ENCODE data around the gene SLPI.

SLPI gene

GRCh38 chr20:45283551-45284057 is 29.2 kb upstream of the SLPI start:
- H4K20me1 ChIP-seq (ENCODE audit: control insufficient read depth, insufficient read depth, low read depth, low read length) = no peaks in the 10 kb centered on the region
- no peaks in the 10 kb centered on the region for H3K9me3 ChIP-seq (ENCODE audit: control insufficient read depth, insufficient read depth, low read length)
- no peak overlapping the region for H3K4me3 ChIP-seq (ENCODE audit: low read length)
- no peaks in the 10 kb centered on the region for H3K36me3 ChIP-seq (ENCODE audit: control insufficient read depth, low read length)
- no peak overlapping the region for H3K27ac ChIP-seq (ENCODE audit: low read depth, low read length)
- H3K27me3 ChIP-seq (ENCODE audit: control insufficient read depth, low read length) = peaks cover 7% of the 10 kb centered on the region; the same call in 1 of the 2 replicates
- peaks cover 13% of the 10 kb centered on the region for H3K4me1 ChIP-seq (ENCODE audit: control insufficient read depth, low read length)
- no peaks in the 10 kb centered on the region for H3F3A ChIP-seq (ENCODE audit: control insufficient read depth, insufficient read depth)
- no peak for TF ChIP-seq EZH2phosphoT487 (IDR thresholded peaks at IDR 0.05; ENCODE audit: borderline replicate concordance, low read length)
- no peak for TF ChIP-seq CTCF (IDR thresholded peaks at IDR 0.05; ENCODE audit: low read depth, low read length, poor library complexity, severe bottlenecking)
- H3K9me2 ChIP-seq (replicated peaks; ENCODE audit: control insufficient read depth, low read length) = no peaks in the 10 kb centered on the region
- no peak overlapping the region for H3K4me2 ChIP-seq (ENCODE audit: low read length)
- no peaks in the 10 kb centered on the region for H3K79me2 ChIP-seq (ENCODE audit: control insufficient read depth, low read length)

DNA sequence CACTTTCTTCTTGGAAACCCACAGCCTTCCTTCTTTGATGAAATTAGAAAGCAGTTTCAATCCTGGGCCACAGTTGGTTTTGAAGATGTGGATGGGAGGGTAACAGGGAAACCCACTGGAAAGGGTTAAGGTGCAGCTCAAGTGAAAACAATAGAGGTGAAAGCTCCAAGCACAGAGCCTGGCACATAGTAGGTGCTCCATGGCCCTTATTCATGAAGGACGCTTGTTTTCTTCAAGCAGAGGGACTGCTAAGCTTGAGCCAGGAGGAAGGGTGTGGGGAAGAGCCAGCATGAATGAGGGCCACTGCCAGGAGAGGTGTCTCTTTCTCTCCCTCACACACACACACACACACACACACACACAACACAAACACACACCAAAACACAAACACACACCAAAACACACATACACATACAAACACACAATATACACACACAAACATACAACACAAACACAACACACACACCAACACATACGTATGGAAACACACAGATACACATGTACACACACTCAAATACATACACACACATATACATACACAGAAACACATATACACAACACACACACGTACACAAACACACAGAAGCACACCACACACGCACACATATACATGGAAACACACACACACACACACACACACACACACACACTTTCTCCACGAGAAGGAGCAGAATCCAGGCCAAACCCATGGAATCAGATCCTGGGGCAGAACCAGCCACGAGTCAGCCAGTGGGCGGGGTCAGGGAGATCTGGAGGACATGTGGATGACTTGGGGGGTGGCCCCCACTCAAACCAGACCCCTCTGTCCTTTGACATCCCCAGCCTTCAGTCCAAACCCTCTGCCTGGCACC is 28.6 kb upstream of the SLPI start:
- H3K27ac ChIP-seq (ENCODE audit: low read depth, low read length) = no peak overlapping the region
- H3K4me3 ChIP-seq (ENCODE audit: low read length) = no peak overlapping the region
- H3K36me3 ChIP-seq (ENCODE audit: control insufficient read depth, low read length) = no peaks in the 10 kb centered on the region
- no peaks in the 10 kb centered on the region for H3K9me2 ChIP-seq (replicated peaks; ENCODE audit: control insufficient read depth, low read length)
- H3K27me3 ChIP-seq (ENCODE audit: control insufficient read depth, low read length) = peaks cover 7% of the 10 kb centered on the region; the same call in 1 of the 2 replicates
- H4K20me1 ChIP-seq (ENCODE audit: control insufficient read depth, insufficient read depth, low read depth, low read length) = no peaks in the 10 kb centered on the region
- H3K9me3 ChIP-seq (ENCODE audit: control insufficient read depth, insufficient read depth, low read length) = no peaks in the 10 kb centered on the region
- TF ChIP-seq CTCF (IDR thresholded peaks at IDR 0.05; ENCODE audit: low read depth, low read length, poor library complexity, severe bottlenecking) (no peak), EZH2phosphoT487 (IDR thresholded peaks at IDR 0.05; ENCODE audit: borderline replicate concordance, low read length) (no peak)
- no peaks in the 10 kb centered on the region for H3F3A ChIP-seq (ENCODE audit: control insufficient read depth, insufficient read depth)
- H3K4me2 ChIP-seq (ENCODE audit: low read length) = no peak overlapping the region; the same call in 1 of the 2 replicates
- H3K4me1 ChIP-seq (ENCODE audit: control insufficient read depth, low read length) = peaks cover 13% of the 10 kb centered on the region
- no peaks in the 10 kb centered on the region for H3K79me2 ChIP-seq (ENCODE audit: control insufficient read depth, low read length)

GRCh38 chr20:45279992-45280391 is 25.6 kb upstream of the SLPI start:
- Histone ChIP-seq H3K9me3 (ENCODE audit: control insufficient read depth, insufficient read depth, low read length) (no peaks in the 10 kb centered on the region), H3K4me3 (ENCODE audit: low read length) (no peak overlapping the region), H3K9me2 (replicated peaks; ENCODE audit: control insufficient read depth, low read length) (no peaks in the 10 kb centered on the region), H3K79me2 (ENCODE audit: control insufficient read depth, low read length) (no peaks in the 10 kb centered on the region), H3K4me2 (ENCODE audit: low read length) (no peak overlapping the region), H3K27ac (ENCODE audit: low read depth, low read length) (no peak overlapping the region), H3F3A (ENCODE audit: control insufficient read depth, insufficient read depth) (no peaks in the 10 kb centered on the region), H3K36me3 (ENCODE audit: control insufficient read depth, low read length) (no peaks in the 10 kb centered on the region), H4K20me1 (ENCODE audit: control insufficient read depth, insufficient read depth, low read depth, low read length) (no peaks in the 10 kb centered on the region), H3K27me3 (ENCODE audit: control insufficient read depth, low read length) (peaks cover 13% of the 10 kb centered on the region), H3K4me1 (ENCODE audit: control insufficient read depth, low read length) (peaks cover 13% of the 10 kb centered on the region)
- no peak for TF ChIP-seq CTCF (IDR thresholded peaks at IDR 0.05; ENCODE audit: low read depth, low read length, poor library complexity, severe bottlenecking)
- no peak for TF ChIP-seq EZH2phosphoT487 (IDR thresholded peaks at IDR 0.05; ENCODE audit: borderline replicate concordance, low read length)
